Neuron (in vitro differentiated cells): ENCODE measurements around the gene GRK7.
A peak's percentile ranks its signal among the peaks of the same experiment; 100 is the strongest.
"Not testable (repeated sequence)": the region's sequence is repeated elsewhere in the genome, so short reads cannot be mapped to it uniquely, and the experiment has no call there.

Experiments used
- H2AFZ ChIP-seq: one replicate; pipeline ENCODE4 v1.6.1; 2013; ENCODE audit warnings: low read depth, mild to moderate bottlenecking, inconsistent platforms, low read length, moderate library complexity
- H3K27me3 ChIP-seq: one replicate; pipeline ENCODE4 v1.6.1; 2013; ENCODE audit warnings: low read length; ENCODE audit not compliant: insufficient read depth
- H3K36me3 ChIP-seq: one replicate; pipeline ENCODE4 v1.6.1; 2013; ENCODE audit warnings: low read length; ENCODE audit not compliant: insufficient read depth
- H3K4me1 ChIP-seq: one replicate; pipeline ENCODE4 v1.6.1; 2013; ENCODE audit warnings: low read length; ENCODE audit not compliant: insufficient read depth
- H3K4me3 ChIP-seq: 2 replicates; pipeline ENCODE4 v1.5.1; 2013; ENCODE audit warnings: mild to moderate bottlenecking, low read length, moderate library complexity
- H3K9me3 ChIP-seq: one replicate; pipeline ENCODE4 v1.6.1; 2013; ENCODE audit warnings: low read length

GRK7 gene

GRCh38 chr3:141790171-141790570 lies 27.0 kb downstream of the GRK7 start:
- Histone ChIP-seq H3K4me1 (no peaks in the 10 kb centered on the region), H3K9me3 (no peaks in the 10 kb centered on the region), H2AFZ (no peak overlapping the region), H3K36me3 (no peaks in the 10 kb centered on the region), H3K4me3 (no peak overlapping the region), H3K27me3 (no peaks in the 10 kb centered on the region)

GRCh38 chr3:141792495-141792894 lies 29.3 kb downstream of the GRK7 start:
- H3K9me3 ChIP-seq: no peaks in the 10 kb centered on the region
- no peaks in the 10 kb centered on the region for H3K36me3 ChIP-seq
- no peak overlapping the region for H2AFZ ChIP-seq
- H3K4me1 ChIP-seq: no peaks in the 10 kb centered on the region
- no peaks in the 10 kb centered on the region for H3K27me3 ChIP-seq
- H3K4me3 ChIP-seq: no peak overlapping the region

GRCh38 chr3:141793476-141794260 lies 30.5 kb downstream of the GRK7 start:
- H3K4me3 ChIP-seq: no peak overlapping the region
- no peak overlapping the region for H2AFZ ChIP-seq
- no peaks in the 10 kb centered on the region for H3K9me3 ChIP-seq
- H3K27me3 ChIP-seq: no peaks in the 10 kb centered on the region
- H3K4me1 ChIP-seq: peaks cover 3% of the 10 kb centered on the region
- no peaks in the 10 kb centered on the region for H3K36me3 ChIP-seq

- Histone ChIP-seq H3K9me3 (no peaks in the 10 kb centered on the region), H3K27me3 (no peaks in the 10 kb centered on the region), H3K4me3 (no peak overlapping the region), H3K36me3 (no peaks in the 10 kb centered on the region), H3K4me1 (peaks cover 3% of the 10 kb centered on the region), H2AFZ (no peak overlapping the region)
Measured at GRCh38 chr3:141795276-141795675, 32.1 kb downstream of the GRK7 start.

GRCh38 chr3:141795741-141796080 lies 32.5 kb downstream of the GRK7 start:
- Histone ChIP-seq H2AFZ (no peak overlapping the region), H3K4me1 (peaks cover 3% of the 10 kb centered on the region), H3K9me3 (no peaks in the 10 kb centered on the region), H3K4me3 (no peak overlapping the region), H3K36me3 (no peaks in the 10 kb centered on the region), H3K27me3 (no peaks in the 10 kb centered on the region)

- Histone ChIP-seq H3K4me3 (no peak overlapping the region), H2AFZ (no peak overlapping the region), H3K27me3 (no peaks in the 10 kb centered on the region), H3K36me3 (no peaks in the 10 kb centered on the region), H3K9me3 (no peaks in the 10 kb centered on the region), H3K4me1 (peaks cover 3% of the 10 kb centered on the region)
Measured at GRCh38 chr3:141796081-141796888, 33.1 kb downstream of the GRK7 start.

- Histone ChIP-seq H3K27me3 (no peaks in the 10 kb centered on the region), H3K9me3 (no peaks in the 10 kb centered on the region), H3K4me1 (peaks cover 3% of the 10 kb centered on the region), H3K36me3 (no peaks in the 10 kb centered on the region), H2AFZ (peak overlapping the region; percentile 77), H3K4me3 (peak overlapping the region; percentile 38)
Measured at GRCh38 chr3:141796889-141797781, 33.9 kb downstream of the GRK7 start.

- Histone ChIP-seq H3K36me3 (no peaks in the 10 kb centered on the region), H3K4me3 (peak overlapping the region; percentile 38), H2AFZ (peak overlapping the region; percentile 77), H3K4me1 (peaks cover 3% of the 10 kb centered on the region), H3K27me3 (no peaks in the 10 kb centered on the region), H3K9me3 (no peaks in the 10 kb centered on the region)
Measured at GRCh38 chr3:141797819-141798447, 34.7 kb downstream of the GRK7 start.

- Histone ChIP-seq H3K27me3 (no peaks in the 10 kb centered on the region), H3K4me1 (peaks cover 3% of the 10 kb centered on the region), H2AFZ (no peak overlapping the region), H3K4me3 (no peak overlapping the region), H3K36me3 (no peaks in the 10 kb centered on the region), H3K9me3 (no peaks in the 10 kb centered on the region)
Measured at GRCh38 chr3:141798448-141798845, 35.2 kb downstream of the GRK7 start.

GRCh38 chr3:141802316-141803077 lies 39.3 kb downstream of the GRK7 start:
- H3K4me1 ChIP-seq: peaks cover 6% of the 10 kb centered on the region
- H2AFZ ChIP-seq: no peak overlapping the region

GRCh38 chr3:141803538-141803937 lies 40.3 kb downstream of the GRK7 start:
- not testable (repeated sequence) for H2AFZ ChIP-seq, H3K4me3 ChIP-seq, H3K27me3 ChIP-seq, H3K36me3 ChIP-seq, H3K4me1 ChIP-seq, H3K9me3 ChIP-seq

More at GRCh38 chr3:141802316-141803077, 39.3 kb downstream of the GRK7 start:
- Histone ChIP-seq H3K9me3 (no peaks in the 10 kb centered on the region), H3K4me3 (no peak overlapping the region), H3K36me3 (no peaks in the 10 kb centered on the region), H3K27me3 (no peaks in the 10 kb centered on the region)

GRCh38 chr3:141804447-141804777 lies 41.2 kb downstream of the GRK7 start:
- H2AFZ ChIP-seq: no peak overlapping the region
- peaks cover 8% of the 10 kb centered on the region for H3K4me1 ChIP-seq
- H3K36me3 ChIP-seq: no peaks in the 10 kb centered on the region
- H3K4me3 ChIP-seq: no peak overlapping the region
- no peaks in the 10 kb centered on the region for H3K9me3 ChIP-seq
- H3K27me3 ChIP-seq: no peaks in the 10 kb centered on the region
